Measurements from ENCODE around the gene OLFM2.
"Not testable (repeated sequence)": the region's sequence is repeated elsewhere in the genome, so short reads cannot be mapped to it uniquely, and the experiment has no call there.

Gene OLFM2

DNA sequence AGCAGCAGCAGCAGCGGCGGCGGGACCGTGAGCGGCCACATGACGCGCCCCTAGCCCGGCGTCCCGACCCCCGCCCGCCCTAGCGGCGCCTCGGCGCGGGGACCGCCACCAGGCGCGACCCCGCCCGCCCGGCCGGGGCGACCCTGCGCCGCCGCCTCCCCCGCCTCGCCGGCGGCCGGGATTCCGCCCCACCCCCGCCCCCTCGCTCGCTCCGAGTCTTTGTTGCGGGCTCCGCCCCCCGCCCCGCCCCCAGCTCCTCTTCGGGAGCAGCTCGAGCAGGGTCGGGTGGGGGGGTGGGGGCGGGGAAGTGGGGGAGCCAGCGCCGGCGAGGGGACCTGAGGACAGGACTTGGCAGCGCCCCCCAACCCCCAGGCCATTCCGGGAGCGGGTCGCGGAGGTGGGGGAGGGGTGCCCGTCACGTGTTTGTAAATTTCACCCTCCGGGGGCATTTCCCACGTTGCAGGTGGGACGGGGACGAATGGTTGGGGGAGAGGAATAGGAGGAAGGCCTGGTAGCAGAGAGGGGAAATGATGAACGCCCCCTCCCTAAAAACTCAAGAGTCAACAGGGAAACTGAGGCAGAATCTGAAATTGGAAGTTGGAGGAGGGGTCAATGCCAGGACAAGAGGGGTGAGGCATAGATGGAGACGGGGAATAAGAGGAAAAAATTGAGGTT lies at the start of gene OLFM2:
Gene OLFM2, minus strand, starts transcription at position 190 of the 675 bp plus-strand sequence. Its CDS starts 149 bp downstream, at position 41.
- DNase-seq = peak in 1 of 2 experiments; percentile 21

DNA sequence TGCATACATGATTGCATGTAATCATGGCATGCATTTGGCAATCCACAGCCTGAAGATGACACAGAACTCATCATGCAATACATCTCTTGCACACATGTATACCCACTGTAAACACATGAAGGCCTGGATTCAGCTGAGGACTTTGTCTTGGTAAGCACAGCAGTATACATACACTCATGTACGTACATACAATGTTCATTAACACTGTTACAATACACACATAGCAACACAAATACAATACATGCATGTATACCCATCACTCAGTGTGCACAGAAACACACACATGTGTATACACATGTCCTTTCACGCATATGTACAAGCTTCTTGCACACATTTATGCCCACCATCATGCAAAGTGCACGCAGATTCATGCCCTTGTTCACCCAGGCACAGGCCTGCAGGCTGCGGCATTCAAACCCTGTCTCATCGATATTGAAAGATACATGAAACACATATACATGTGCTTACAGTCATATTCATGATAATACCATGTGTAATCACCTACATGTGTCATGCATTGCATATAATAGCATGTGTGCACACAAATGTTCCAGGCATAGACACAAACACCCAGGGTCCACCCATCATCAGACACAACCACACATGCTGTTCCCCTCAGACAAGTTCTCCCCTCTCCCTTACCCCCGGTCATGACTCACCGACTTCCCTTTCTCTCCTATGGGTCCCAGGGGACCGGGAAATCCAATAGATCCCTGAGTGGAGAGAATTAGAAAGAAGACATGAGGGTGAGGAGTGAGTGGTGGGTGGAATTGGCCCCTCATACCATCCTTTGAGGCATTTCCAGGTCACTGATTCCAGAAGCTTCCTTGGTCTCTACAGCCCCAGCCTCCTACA lies 45.3 kb upstream of the OLFM2 start:
- no peak for DNase-seq

DNA sequence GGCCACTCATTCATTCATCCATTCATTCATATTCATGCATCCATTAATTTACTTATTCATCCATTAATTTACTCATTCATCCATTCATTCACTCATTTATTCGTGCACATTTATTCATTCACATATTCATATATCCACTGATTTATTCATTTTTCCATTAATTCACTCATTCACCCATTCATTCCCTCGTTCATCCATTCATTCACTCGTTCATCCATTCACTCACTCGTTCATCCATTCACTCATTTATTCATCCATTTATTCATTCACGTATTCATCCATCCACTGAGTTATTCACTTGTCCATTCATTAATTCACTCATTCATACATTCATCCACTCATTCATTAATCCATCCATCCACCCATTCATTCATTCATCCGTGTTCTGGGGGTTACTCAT lies 35.8 kb upstream of the OLFM2 start:
- DNase-seq = no peak

DNA sequence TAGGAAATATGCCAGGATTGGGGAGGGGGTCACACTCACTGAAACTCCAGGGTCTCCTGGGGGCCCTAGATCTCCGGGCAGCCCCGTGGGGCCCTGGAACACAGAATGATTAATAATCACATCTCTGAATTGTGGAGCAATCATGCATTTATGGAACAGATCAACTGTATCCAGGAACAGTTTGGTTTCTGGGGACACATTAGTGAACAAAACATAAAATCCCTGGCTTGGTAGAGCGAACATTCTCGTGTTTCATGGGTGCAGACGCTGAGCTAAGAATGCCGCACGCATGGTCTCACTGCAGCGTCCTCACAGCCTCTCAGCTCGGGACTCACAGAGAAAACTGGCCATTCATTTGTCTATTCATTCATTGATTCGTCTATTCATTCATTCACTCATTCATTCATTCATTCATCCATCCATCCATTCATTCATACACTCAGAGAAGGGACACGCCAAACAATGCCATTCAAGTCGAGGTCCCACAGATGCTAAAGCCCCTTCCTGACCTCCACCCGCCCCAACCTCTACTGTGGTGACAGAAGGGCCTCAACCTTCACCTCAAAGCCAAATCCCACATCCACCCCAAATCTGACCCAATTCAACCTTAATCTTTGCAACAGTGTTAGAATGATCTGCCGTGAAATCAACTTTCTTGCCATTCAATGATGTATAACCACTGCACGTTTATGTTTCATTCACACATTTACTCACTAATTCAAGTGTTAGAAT lies 35.0 kb upstream of the OLFM2 start:
- no peak for DNase-seq

DNA sequence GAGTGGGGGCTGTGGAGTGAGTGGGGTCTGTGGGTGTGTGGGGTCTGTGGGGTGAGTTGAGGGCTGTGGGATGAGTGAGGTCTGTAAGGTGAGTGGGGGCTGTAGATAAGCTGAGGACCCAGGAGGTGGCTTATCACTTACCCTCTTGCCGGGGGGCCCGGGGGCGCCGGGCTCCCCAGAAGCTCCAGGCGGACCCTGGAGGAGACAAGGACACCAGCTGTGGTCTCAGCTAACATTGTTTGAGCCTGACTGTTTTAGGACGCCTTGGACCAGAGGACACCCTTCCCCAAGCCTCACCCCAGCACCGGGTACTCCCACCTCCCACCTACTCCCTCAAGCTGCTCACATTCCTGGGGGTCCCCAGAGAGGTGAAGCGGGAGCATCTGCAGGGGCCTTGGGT lies 34.2 kb upstream of the OLFM2 start:
- no peak for DNase-seq

DNA sequence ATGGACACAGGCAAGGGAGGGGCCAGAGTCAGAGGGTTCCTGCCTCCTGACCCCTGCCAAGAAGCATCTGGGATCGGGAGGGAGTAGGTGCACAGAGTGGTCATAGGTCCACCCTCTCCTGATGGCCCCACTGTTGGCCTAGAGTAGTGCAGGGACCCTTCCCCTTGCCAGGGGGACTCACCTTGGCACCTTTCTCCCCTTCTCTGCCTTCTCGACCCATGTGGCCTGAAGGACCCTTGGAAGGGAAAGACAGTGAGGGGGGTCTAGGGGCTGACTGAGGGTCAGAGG lies 33.3 kb upstream of the OLFM2 start:
- no peak for DNase-seq

DNA sequence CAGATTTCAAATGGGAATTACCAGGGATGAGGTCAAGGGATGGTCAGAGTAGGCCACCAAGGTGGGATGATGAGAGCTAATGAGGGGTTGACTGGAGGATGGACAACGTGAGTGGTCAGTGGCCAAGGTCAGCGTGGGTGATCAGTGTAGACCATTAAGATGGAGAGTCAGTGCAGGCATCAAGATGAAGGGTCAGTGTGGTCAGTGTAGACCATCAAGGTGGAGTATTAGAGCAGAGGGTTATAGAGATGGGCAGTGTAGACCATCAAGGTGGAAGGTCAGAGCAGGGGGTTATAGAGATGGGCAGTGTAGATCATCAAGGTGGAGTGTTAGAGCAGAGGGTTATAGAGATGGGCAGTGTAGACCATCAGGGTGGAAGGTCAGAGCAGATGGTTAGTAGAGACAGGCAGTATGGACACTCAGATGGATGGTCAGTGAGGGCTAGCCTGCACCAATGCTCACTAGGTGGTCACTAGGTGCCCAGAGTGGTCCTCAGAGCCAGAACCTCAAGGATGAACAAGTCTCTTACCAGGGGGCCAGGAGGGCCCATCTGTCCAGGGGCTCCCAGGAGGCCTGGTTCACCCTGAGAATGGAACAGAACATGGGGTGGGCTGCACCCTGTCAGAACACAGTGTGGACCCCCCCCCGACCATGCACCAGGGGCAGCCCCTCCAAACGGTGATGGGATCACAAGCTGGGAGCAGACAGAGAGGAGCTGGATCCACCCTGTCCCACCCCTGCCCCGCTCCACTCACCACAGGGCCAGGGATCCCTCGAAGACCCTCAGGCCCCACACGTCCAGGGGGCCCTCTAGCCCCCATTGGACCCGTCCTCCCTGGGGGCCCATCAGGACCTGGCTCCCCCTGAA lies 32.7 kb upstream of the OLFM2 start:
- DNase-seq = no peak

DNA sequence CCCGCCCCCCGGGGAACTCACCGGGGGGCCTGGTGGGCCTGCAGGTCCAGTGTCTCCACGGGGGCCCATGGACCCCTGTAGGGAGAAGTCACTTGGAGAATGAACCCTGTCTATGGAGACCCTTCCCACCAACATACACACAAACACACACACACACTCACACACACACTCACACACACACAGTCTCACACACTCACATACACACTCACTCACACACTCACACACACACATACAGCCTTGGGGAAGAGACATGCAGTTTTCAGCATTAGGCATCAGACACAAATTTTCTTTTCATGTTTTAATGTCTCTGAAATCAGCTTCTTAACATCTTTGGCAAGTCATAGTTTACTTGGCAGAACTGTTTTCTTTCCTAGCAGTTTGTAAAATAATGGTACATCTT lies 31.0 kb upstream of the OLFM2 start:
- DNase-seq = no peak

DNA sequence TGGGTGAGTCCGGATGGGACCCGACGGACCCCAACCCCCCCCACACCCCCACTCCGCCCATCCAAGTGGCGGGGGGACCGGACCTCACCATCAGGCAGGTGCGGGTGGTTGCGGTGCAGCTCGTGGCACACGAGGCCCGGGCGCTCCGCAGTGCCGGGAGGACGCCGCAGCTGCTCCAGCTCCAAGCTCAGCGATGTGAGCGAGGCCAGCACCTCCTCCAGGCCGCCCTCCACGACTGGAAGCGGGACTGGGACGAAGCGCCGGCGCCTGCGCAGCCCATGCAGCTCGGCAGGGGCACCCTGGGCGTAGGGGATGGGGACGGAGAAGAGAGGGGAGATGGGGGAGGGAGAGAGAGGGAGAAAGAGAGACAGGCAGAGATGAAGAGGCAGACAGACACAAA lies 30.1 kb upstream of the OLFM2 start:
- DNase-seq = no peak

DNA sequence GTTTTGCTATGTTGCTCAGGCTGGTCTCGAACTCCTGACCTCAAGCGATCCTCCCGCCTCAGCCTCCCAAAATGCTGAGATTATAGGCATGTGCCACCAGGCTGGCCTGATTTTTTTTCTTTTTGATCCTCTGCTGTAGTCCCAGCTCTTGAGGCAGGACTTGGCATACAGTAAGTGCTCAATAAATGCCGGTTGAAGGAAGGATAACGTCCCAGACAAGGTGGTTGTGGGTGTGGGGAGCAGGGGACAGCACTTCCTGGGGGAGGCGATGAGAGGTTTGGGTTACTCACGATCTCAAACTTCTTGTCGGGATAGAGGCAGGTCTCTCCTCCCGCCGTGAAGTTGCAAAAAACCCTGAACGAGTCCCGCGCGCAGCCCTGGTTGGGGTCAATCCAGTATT lies 29.7 kb upstream of the OLFM2 start:
- no peak for DNase-seq

DNA sequence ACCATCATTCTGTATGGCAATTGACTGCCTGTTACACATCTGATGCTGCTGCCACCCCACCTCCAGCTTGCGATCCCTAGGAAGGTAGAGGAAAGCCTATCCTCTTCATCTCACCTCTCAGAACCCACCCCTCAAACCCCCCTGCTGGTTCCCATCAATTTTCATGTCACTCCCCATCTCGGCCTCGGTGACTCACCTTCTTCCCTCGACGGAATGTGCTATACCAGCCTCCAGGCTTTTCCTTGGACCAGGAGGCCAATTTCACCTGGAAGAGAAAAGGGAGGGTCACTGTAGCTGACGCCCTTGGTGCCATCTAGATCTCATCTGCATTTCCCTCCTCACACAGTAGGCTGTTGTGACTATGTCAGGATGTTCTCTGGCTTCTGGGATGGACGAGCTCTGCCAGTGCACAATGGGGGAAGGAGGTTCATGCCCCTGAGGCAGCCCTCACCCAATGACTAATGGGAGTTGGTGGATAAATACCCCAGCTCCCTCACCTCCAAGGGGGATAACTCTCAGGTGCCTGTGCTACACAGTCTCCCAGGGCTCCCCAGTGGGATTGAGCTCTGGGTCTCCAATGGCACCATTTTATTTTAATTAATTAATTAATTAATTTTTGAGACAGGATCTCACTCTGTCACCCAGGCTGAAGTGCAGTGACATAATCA lies 26.4 kb upstream of the OLFM2 start:
- no peak for DNase-seq

DNA sequence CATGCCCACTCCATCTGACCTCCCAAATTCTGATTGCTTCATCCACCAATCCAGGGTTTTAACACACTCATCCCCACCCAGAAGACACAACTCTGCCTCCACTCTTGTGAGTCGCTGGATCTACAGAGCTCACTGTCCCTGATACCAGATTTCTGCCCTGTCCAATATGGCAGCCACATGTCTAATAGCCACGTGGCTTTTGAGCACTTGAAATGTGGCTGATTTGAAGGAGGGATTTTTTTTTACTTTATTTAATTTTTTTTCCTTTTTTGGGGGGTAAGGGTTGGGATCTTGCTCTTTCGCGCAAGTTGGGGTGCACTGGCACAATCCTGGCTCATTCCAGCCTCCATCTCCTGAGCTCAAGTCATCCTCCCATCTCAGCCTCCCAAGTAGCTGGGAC lies 24.8 kb upstream of the OLFM2 start:
- DNase-seq = no peak

DNA sequence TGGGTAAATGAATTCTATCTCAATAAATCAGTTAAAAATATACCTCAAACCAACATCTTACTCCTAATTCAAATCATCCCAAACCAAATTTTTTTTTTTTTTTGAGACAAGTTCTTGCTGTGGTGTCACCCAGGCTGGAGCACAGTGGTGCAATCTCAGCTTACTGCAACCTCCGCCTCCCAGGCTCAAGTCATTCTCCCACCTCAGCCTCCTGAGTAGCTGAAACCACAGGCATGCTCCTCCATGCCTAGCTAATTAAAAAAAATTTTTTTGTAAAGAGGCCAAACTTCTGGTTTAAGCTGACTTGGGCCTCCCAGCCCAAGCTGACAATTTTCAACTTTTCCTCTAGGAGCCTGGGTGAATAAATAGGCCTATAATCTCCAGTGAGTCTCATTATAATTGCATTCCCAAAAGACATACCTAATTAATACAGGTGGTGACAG lies 22.1 kb upstream of the OLFM2 start:
- DNase-seq = no peak

DNA sequence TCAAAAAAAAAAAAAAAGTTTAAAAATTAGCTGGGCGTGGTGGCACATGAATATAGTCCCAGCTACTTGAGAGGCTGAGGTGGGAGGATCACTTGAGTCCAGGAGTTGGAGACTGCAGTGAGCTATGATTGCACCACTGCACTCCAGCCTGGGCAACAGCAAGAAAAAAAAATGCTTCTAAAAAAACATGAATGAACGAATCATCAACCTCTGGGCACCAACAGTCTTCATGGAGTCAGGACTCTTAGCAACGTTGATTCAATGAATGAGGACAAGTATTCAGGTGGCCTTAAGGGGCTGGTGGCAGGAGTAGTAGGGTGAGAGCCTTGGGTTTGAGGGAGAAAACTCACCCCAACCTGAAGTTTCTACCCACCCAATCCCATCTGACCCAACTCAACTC lies 20.6 kb upstream of the OLFM2 start:
- no peak for DNase-seq

DNA sequence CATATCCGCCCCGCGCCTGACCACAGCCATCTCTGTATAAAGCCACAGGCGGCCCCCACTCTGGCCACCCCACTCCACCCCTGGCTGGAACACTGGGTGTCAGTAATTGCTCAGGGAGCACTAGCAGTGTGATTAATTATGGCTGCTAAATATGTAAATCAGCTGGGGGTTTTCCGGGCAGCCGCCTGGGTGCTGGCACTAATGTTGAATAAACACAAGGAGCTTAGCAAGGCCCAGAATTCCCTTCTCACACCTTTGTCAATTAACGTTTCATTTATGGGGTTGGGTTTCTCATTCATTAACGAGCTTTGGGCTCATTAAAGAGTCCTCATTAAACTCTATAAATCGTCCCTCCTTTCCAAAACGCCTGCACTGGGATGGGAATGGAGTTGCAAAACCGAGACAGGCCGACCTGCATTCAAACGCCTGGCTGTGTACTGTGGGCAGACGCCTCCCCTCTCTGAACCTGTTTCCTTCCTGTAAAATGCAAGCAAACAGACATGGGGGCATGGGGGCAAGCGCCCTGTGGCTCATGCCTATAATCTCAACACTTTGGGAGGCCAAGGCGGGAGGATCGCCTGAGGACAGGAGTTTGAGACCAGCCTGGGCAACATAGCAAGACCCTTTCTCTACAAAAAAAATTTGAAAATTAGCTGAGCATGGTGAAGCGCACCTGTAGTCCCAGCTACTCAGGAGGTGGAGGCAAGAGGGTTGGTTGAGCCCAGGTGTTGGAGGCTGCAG lies 17.7 kb upstream of the OLFM2 start:
- DNase-seq = no peak

DNA sequence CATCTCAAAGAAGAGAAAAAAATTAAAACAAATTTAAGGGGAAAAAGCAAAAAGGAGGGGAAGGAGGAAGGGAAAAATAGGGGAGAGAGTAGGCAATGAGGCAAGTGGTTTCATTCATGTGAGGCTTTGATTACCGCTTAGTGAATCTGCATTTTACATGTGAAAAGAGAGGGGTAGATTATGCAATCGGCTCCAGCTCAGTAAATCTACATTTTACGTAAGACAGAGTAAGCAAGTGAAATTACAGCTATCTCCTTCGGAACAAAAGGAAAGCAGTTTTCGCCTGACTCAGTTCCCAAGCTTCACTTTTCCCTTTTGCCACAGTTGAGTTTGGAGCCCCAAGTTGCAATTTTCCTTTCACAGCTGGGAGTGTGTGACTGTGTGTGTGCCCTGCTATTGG lies 16.0 kb upstream of the OLFM2 start:
- DNase-seq = no peak

DNA sequence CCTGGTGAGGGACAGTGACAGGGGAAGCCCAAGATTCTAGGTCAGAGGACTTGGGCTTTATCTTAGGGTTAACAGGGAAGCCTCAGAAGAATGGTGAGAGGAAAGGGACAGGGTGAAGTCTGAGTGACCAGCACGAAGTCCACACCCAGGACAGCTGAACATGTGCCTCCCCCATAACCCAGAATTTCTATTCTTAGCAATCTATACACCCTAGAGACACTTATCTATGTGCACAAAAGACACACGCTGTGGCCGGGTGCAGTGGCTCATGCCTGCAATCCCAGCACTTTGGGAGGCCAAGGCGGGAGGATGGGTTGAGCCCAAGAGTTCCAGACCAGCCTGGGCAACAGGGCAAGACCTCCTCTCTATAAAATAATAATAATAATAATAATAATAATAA lies 11.1 kb upstream of the OLFM2 start:
- no peak for DNase-seq

DNA sequence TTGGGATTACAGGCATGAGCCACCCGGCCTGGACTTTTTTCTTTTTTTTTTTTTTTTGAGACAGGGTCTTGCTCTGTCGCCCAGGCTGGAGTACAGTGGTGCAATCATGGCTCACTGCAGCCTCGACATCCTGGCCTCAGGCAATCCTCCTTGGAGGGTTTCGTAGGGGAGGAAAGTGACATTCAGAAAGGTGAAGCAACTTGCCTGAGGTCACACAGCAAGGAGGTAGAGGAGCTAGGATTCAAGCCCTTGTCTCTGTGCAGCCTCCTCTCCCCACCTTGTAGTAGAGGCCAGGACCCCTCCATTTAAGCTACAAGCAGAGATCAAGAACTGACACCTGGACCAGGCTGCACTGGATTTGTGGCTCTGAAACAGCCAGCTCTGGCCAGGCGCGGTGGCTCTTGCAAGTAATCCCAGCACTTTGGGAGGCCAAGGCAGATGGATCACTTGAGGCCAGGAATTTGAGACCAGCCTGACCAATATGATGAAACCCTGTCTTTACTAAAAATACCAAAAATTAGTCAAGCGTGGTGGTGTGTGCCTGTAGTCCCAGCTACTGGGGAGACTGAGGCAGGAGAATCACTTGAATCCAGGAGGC lies 10.3 kb upstream of the OLFM2 start:
- DNase-seq = not testable (repeated sequence)

DNA sequence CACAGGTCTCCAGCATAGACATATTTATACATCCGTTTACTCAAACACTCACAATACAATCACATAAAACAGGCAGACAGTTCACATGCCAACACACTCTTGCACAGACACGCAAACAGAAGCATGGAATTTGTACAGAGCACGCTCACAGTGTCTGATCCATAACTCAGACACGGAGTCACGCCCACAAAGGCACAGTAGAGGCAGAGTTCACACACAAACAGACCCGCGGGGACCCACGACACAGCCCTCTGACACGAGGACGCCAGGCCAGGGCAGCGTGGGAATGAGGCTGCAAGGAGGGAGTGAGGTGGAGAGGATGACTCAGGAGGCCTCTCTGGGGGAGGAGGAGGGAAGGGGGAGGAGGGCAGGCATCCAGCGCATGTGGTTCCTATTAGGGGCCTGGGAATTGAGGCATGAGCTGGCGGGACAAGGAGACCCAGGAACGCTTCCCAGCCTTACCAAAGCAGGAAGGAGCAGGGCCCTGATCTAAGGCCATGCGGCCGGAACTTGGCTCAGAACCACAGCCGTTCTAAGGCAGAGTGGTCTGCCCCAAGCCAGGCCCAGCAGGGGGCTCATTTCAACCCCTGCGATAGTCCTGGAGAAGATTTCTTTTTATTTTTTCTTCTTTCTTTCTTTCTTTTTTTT lies 9.1 kb upstream of the OLFM2 start:
- no peak for DNase-seq

DNA sequence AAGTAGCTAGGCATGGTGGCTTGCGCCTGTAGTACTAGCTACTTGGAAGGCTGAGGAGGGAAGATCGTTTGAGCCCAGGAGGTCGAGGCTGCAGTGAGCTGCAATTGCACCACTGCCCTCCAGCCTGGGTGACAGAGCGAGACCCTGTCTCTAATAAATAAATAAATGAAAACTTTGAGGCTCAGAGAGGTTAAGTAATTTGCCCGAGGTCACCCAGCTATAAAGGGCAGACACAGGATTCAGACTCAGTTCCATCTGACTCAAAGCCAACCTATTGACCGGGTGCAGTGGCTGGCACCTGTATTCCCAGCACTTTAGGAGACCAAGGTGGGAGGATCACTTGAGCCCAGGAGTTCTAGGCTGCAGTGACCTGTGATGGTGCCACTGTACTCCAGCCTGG lies 7.4 kb upstream of the OLFM2 start:
- no peak for DNase-seq

DNA sequence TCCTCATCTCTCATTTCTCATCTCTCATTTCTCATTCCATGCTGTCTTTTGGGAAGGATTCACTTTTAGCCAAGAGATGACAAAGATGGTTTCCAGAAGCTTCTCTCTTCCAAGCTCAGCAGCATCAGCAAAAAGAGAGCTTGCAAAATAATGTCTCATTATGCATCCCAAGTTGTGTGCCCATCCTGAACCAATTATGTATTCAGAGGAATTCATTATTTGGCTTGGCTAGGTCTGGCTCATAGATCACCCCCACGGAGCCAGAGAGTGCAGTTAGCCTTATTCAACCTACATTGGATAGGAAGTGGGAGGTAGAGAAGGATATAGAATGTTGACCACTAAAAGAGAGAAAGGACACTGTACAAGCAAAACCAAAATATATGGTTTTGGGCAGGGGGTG lies 5.4 kb upstream of the OLFM2 start:
- no peak for DNase-seq

Data from NCI-H524 (cell line).